Measurements from ENCODE around the gene EPS15.

- TF ChIP-seq CTCF (IDR thresholded peaks at IDR 0.05; ENCODE audit: low read length) (no peak), EZH2 (IDR thresholded peaks at IDR 0.05; ENCODE audit: borderline replicate concordance, low read length) (no peak)
Measured at GRCh38 chr1:51541313-51542050, 22.4 kb upstream of the EPS15 start.
